Epithelial cell of umbilical artery (primary cell): ENCODE results near the gene UTRN. TPM values are rescaled to one million over a fixed set of nuclear protein-coding genes. Genes with fewer than 3 reads are reported as not detected.

Experiments
- total RNA-seq: library from RNA; depleted of rRNA; stranded (reverse); fragments of >200 nt; gene quantifications from 2 replicates; pipeline ENCODE4 v1.2.3, GENCODE V29; 2014

The UTRN gene
- total RNA-seq = 334 and 357 TPM in 2 replicates

GRCh38 chr6:144284783-144285547, at the start of gene UTRN:
Gene UTRN (plus strand): TSS chr6:144285335. CDS start chr6:144291829, 6,494 bp downstream.

Other genes with a start within 250 kb of the UTRN start
- 78.9 and 129 TPM in 2 replicates for gene SF3B5, start 189.8 kb upstream of the UTRN start, total RNA-seq
- gene STX11, start 134.8 kb upstream of the UTRN start, total RNA-seq = 4.5 and 9.9 TPM in 2 replicates